ENCODE results near the gene SLC17A2.

The SLC17A2 gene

GRCh38 chr6:25930532-25931410 lies at the start of gene SLC17A2:
Gene SLC17A2 (minus strand): TSS chr6:25930691. CDS start chr6:25925796, 4,895 bp downstream.
- DNase-seq, result no peak
- in situ Hi-C loops (cut with HindIII; ENCODE audit: low pct_ligation_motif_present, low pct_unique_long_range_greater_than_20kb, low sequenced_read_pairs), result no loop called here

- in situ Hi-C loops (cut with HindIII; ENCODE audit: low pct_ligation_motif_present, low pct_unique_long_range_greater_than_20kb, low sequenced_read_pairs), result no loop called here
- DNase-seq, result no peak
These were observed 45.6 kb upstream of the SLC17A2 start for GRCh38 chr6:25975923-25976560.

GRCh38 chr6:25973923-25974555 lies 43.5 kb upstream of the SLC17A2 start:
- no peak for DNase-seq

GRCh38 chr6:25972902-25973301 lies 42.4 kb upstream of the SLC17A2 start:
- DNase-seq, result no peak
- in situ Hi-C loops (cut with HindIII; ENCODE audit: low pct_ligation_motif_present, low pct_unique_long_range_greater_than_20kb, low sequenced_read_pairs), result no loop called here

More at GRCh38 chr6:25973923-25974555, 43.5 kb upstream of the SLC17A2 start:
- in situ Hi-C loops (cut with HindIII; ENCODE audit: low pct_ligation_motif_present, low pct_unique_long_range_greater_than_20kb, low sequenced_read_pairs), result no loop called here

GRCh38 chr6:25972128-25972527 lies 41.6 kb upstream of the SLC17A2 start:
- no peak for DNase-seq
- in situ Hi-C loops (cut with HindIII; ENCODE audit: low pct_ligation_motif_present, low pct_unique_long_range_greater_than_20kb, low sequenced_read_pairs), result no loop called here

GRCh38 chr6:25971187-25971821 lies 40.8 kb upstream of the SLC17A2 start:
- peak; percentile 84 for DNase-seq
- in situ Hi-C loops (cut with HindIII; ENCODE audit: low pct_ligation_motif_present, low pct_unique_long_range_greater_than_20kb, low sequenced_read_pairs), result no loop called here

- in situ Hi-C loops (cut with HindIII; ENCODE audit: low pct_ligation_motif_present, low pct_unique_long_range_greater_than_20kb, low sequenced_read_pairs), result no loop called here
- no peak for DNase-seq
These were observed 38.3 kb upstream of the SLC17A2 start for GRCh38 chr6:25968769-25969168.

- in situ Hi-C loops (cut with HindIII; ENCODE audit: low pct_ligation_motif_present, low pct_unique_long_range_greater_than_20kb, low sequenced_read_pairs), result no loop called here
- DNase-seq, result no peak
These were observed 36.2 kb upstream of the SLC17A2 start for GRCh38 chr6:25966711-25967110.

GRCh38 chr6:25965058-25965457 lies 34.6 kb upstream of the SLC17A2 start:
- in situ Hi-C loops (cut with HindIII; ENCODE audit: low pct_ligation_motif_present, low pct_unique_long_range_greater_than_20kb, low sequenced_read_pairs), result no loop called here
- no peak for DNase-seq

GRCh38 chr6:25963426-25964123 lies 33.1 kb upstream of the SLC17A2 start:
- in situ Hi-C loops (cut with HindIII; ENCODE audit: low pct_ligation_motif_present, low pct_unique_long_range_greater_than_20kb, low sequenced_read_pairs), result no loop called here
- DNase-seq, result no peak

GRCh38 chr6:25962149-25963127 lies 31.9 kb upstream of the SLC17A2 start, which contains the start of gene TRIM38:
Gene TRIM38 (plus strand): TSS chr6:25962802. CDS start chr6:25966523, 3,721 bp downstream.
- in situ Hi-C loops (cut with HindIII; ENCODE audit: low pct_ligation_motif_present, low pct_unique_long_range_greater_than_20kb, low sequenced_read_pairs), result no loop called here
- DNase-seq, result peak; percentile 83

GRCh38 chr6:25961619-25962148 lies 31.2 kb upstream of the SLC17A2 start:
- in situ Hi-C loops (cut with HindIII; ENCODE audit: low pct_ligation_motif_present, low pct_unique_long_range_greater_than_20kb, low sequenced_read_pairs), result no loop called here

GRCh38 chr6:25960734-25961133 lies 30.2 kb upstream of the SLC17A2 start:
- in situ Hi-C loops (cut with HindIII; ENCODE audit: low pct_ligation_motif_present, low pct_unique_long_range_greater_than_20kb, low sequenced_read_pairs), result no loop called here
- DNase-seq, result no peak

More at GRCh38 chr6:25961619-25962148, 31.2 kb upstream of the SLC17A2 start:
- DNase-seq, result peak; percentile 37

- no peak for DNase-seq
- in situ Hi-C loops (cut with HindIII; ENCODE audit: low pct_ligation_motif_present, low pct_unique_long_range_greater_than_20kb, low sequenced_read_pairs), result no loop called here
These were observed 29.5 kb upstream of the SLC17A2 start for GRCh38 chr6:25959890-25960536.

GRCh38 chr6:25958700-25959162 lies 28.2 kb upstream of the SLC17A2 start:
- DNase-seq, result no peak
- in situ Hi-C loops (cut with HindIII; ENCODE audit: low pct_ligation_motif_present, low pct_unique_long_range_greater_than_20kb, low sequenced_read_pairs), result no loop called here

- DNase-seq, result peak; percentile 44
- in situ Hi-C loops (cut with HindIII; ENCODE audit: low pct_ligation_motif_present, low pct_unique_long_range_greater_than_20kb, low sequenced_read_pairs), result no loop called here
These were observed 25.7 kb upstream of the SLC17A2 start for GRCh38 chr6:25956226-25956625.
